ENCODE results near the gene OOSP4B. TPM values are rescaled to one million over a fixed set of nuclear protein-coding genes. Genes with fewer than 3 reads are reported as not detected.
"Not testable (repeated sequence)": the region's sequence is repeated elsewhere in the genome, so short reads cannot be mapped to it uniquely, and the experiment has no call there.

Gene OOSP4B
- not detected for polyA plus RNA-seq (2013, experiment 1 of 2)
- not detected for polyA plus RNA-seq (2013, experiment 2 of 2)

DNA sequence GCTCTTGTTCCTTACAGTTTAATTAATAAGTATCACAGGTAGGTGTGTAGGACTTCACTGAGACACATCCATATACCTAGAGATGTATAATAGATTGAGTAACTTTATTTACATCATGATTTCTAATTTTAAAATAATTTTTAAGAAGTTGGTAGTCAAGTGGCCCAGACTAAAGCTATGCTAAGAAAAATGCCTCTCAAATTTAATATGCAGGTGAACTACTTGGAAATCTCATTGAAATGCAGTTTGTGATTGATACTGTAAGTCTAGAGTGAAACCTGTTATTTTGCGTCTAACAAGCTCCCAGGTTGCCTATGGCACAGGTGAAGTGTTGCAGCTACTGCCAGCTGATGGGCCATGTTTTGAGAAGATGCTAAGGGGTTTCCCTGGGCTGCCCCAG, at the start of gene OOSP4B:
TSS of gene OOSP4B (plus strand) at position 301 of the 400 bp plus-strand sequence.
- H3K4me3 ChIP-seq (ENCODE audit: low read length), result no peak within 1 kb of the TSS
- H3K36me3 ChIP-seq (ENCODE audit: insufficient read depth, low read length), result no peaks in the 10 kb centered on the region
- 0 out of 2 replicates have a peak, but pooled peaks cover 1% of the 10 kb centered on the region for H3K9me3 ChIP-seq (ENCODE audit: insufficient read depth, low read depth, low read length)
- no peak within 1 kb of the TSS for H3K9ac ChIP-seq (ENCODE audit: low read depth, low read length)
- H3K27me3 ChIP-seq (ENCODE audit: insufficient read depth, low read length), result no peaks in the 10 kb centered on the region
- WGBS, result 92% methylated on average over 1 of the region's 1 CpG
- H3K4me1 ChIP-seq (ENCODE audit: insufficient read depth, low read length), result peaks cover 7% of the 10 kb centered on the region; the same call in 1 of the 2 replicates
- no peak within 1 kb of the TSS for H3K27ac ChIP-seq (ENCODE audit: low read depth, low read length)

DNA sequence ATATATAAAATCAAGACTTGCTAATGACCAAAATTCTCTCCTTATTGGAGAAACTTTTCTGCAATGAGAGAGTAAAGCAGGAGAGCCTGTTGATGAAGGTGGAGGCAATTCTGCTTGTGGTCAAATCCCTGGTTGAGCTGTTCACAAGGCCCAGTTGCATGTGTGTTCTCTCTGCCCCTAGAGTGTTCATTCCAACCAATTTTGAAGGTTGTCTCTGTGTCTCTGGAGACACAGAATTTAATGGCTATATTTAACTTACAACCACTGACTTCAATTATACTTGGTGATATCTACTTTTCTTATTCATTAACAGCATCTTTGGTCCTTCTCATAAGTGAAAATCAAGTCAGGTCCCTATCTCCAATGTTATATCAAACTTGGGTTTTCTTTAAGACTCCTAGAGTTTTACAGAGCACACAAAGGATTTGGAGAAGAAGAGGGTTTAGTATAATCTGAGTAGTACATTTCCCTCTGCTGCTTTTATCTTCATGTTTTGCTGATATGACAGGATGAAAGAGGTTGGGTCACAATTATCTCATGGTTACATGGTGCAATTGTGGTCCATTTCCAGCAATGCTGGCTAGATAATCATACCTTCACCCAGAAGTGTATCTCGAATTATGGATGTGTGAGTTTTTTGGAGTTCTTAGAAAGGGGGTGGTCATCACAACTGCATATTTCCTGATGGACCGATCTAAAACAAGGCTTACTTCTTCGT, 49.1 kb upstream of the OOSP4B start:
- 96% methylated on average over 3 of the region's 3 CpGs for WGBS
- H3K4me1 ChIP-seq (ENCODE audit: insufficient read depth, low read length), result peaks cover 13% of the 10 kb centered on the region
- no peak overlapping the region for H3K9ac ChIP-seq (ENCODE audit: low read depth, low read length)
- no peak overlapping the region for H3K27ac ChIP-seq (ENCODE audit: low read depth, low read length)
- H3K27me3 ChIP-seq (ENCODE audit: insufficient read depth, low read length), result no peaks in the 10 kb centered on the region
- no peaks in the 10 kb centered on the region for H3K36me3 ChIP-seq (ENCODE audit: insufficient read depth, low read length)
- no peak overlapping the region for H3K4me3 ChIP-seq (ENCODE audit: low read length)
- no peaks in the 10 kb centered on the region for H3K9me3 ChIP-seq (ENCODE audit: insufficient read depth, low read depth, low read length)

DNA sequence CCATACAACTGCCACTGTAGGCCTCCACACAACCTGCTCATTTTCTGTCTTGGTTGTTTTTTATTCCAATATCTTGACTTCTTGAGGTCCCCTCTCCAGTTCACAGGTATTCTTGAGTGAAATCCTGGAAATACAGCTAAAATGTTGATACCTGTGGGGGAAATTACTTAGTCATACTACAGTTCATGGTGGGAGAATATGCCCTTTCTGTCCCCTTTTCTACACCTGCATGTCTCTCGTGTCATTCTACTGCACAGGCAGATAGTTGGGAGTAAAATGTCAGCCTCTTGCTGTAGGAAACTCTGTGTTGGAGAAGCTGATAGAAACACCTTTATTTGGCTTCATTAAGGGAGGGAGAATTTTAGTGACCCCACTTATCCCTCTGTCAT, 48.6 kb upstream of the OOSP4B start:
- no peaks in the 10 kb centered on the region for H3K36me3 ChIP-seq (ENCODE audit: insufficient read depth, low read length)
- no peak overlapping the region for H3K27ac ChIP-seq (ENCODE audit: low read depth, low read length)
- H3K27me3 ChIP-seq (ENCODE audit: insufficient read depth, low read length), result no peaks in the 10 kb centered on the region
- 89% methylated on average over 1 of the region's 1 CpG for WGBS
- no peak overlapping the region for H3K4me3 ChIP-seq (ENCODE audit: low read length)
- H3K9ac ChIP-seq (ENCODE audit: low read depth, low read length), result no peak overlapping the region
- no peaks in the 10 kb centered on the region for H3K9me3 ChIP-seq (ENCODE audit: insufficient read depth, low read depth, low read length)
- H3K4me1 ChIP-seq (ENCODE audit: insufficient read depth, low read length), result peaks cover 17% of the 10 kb centered on the region

- no peak overlapping the region for H3K4me3 ChIP-seq (ENCODE audit: low read length)
- 57% methylated on average over 5 of the region's 5 CpGs for WGBS
Measured at GRCh38 chr11:59973097-59973496, 43.9 kb upstream of the OOSP4B start.

DNA sequence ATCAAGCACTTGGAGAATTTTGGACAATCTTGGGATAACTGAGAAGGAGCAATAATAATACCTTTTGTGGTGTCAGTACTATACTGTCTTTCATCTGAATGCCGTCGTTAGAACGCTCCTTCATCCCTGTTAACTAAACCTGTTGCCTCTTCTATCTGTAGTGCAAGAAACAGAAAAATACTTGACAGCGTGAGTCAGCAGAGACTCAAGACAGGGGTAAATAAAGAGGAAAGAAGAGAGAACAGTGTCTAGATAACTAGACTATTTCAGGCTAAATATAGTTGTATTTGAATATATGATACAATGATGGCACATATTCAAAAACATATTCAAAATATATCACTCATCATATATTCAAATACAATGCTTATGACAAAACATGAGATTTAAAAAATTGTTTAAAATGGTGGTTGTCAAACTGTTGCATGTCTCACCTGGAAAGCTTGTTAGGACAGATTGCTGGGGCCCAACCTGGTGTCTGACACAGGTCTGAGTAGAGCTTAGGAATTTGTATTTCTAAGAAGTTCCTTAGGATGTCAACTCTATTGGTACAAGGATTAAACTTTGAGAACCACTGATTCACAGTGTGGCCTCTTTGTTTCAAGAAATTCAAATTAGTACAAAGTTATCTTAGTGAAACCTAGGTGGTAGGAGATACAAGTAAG, 35.7 kb upstream of the OOSP4B start:
- Histone ChIP-seq H3K27me3 (ENCODE audit: insufficient read depth, low read length) (no peaks in the 10 kb centered on the region), H3K4me1 (ENCODE audit: insufficient read depth, low read length) (no peaks in the 10 kb centered on the region), H3K36me3 (ENCODE audit: insufficient read depth, low read length) (no peaks in the 10 kb centered on the region), H3K9me3 (ENCODE audit: insufficient read depth, low read depth, low read length) (no peaks in the 10 kb centered on the region), H3K4me3 (ENCODE audit: low read length) (no peak overlapping the region), H3K9ac (ENCODE audit: low read depth, low read length) (no peak overlapping the region), H3K27ac (ENCODE audit: low read depth, low read length) (no peak overlapping the region)
- 95% methylated on average over 4 of the region's 4 CpGs for WGBS

More at GRCh38 chr11:59973097-59973496, 43.9 kb upstream of the OOSP4B start:
- no peak overlapping the region for H3K27ac ChIP-seq (ENCODE audit: low read depth, low read length)
- no peaks in the 10 kb centered on the region for H3K27me3 ChIP-seq (ENCODE audit: insufficient read depth, low read length)
- no peak overlapping the region for H3K9ac ChIP-seq (ENCODE audit: low read depth, low read length)
- H3K4me1 ChIP-seq (ENCODE audit: insufficient read depth, low read length), result peaks cover 7% of the 10 kb centered on the region; the same call in 1 of the 2 replicates
- H3K9me3 ChIP-seq (ENCODE audit: insufficient read depth, low read depth, low read length), result no peaks in the 10 kb centered on the region
- H3K36me3 ChIP-seq (ENCODE audit: insufficient read depth, low read length), result no peaks in the 10 kb centered on the region

DNA sequence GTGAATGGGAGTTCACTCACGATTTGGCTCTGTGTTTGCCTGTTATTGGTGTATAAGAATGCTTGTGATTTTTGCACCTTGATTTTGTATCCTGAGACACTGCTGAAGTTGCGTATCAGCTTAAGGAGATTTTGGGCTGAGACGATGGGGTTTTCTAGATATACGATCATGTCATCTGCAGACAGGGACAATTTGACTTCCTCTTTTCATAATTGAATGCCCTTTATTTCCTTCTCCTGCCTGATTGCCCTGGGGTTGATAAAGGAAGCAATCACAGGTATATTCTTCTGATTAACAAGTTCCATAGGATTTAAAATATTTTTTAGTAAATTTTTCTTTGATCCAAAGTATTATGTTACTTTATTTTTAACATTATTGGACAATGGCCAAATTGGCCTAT, 34.9 kb upstream of the OOSP4B start:
- not testable (repeated sequence) for H3K4me1 ChIP-seq (ENCODE audit: insufficient read depth, low read length); H3K9ac ChIP-seq (ENCODE audit: low read depth, low read length); H3K27me3 ChIP-seq (ENCODE audit: insufficient read depth, low read length); H3K27ac ChIP-seq (ENCODE audit: low read depth, low read length); H3K36me3 ChIP-seq (ENCODE audit: insufficient read depth, low read length); H3K9me3 ChIP-seq (ENCODE audit: insufficient read depth, low read depth, low read length); H3K4me3 ChIP-seq (ENCODE audit: low read length)
- 94% methylated on average over 4 of the region's 4 CpGs for WGBS

- no peaks in the 10 kb centered on the region for H3K27me3 ChIP-seq (ENCODE audit: insufficient read depth, low read length)
- no peaks in the 10 kb centered on the region for H3K9me3 ChIP-seq (ENCODE audit: insufficient read depth, low read depth, low read length)
- no peak overlapping the region for H3K9ac ChIP-seq (ENCODE audit: low read depth, low read length)
- no peak overlapping the region for H3K4me3 ChIP-seq (ENCODE audit: low read length)
- H3K4me1 ChIP-seq (ENCODE audit: insufficient read depth, low read length), result no peaks in the 10 kb centered on the region
- H3K27ac ChIP-seq (ENCODE audit: low read depth, low read length), result no peak overlapping the region
- WGBS, result 96% methylated on average over 1 of the region's 1 CpG
- no peaks in the 10 kb centered on the region for H3K36me3 ChIP-seq (ENCODE audit: insufficient read depth, low read length)
Measured at GRCh38 chr11:59983212-59983611, 33.8 kb upstream of the OOSP4B start.

- Histone ChIP-seq H3K27me3 (ENCODE audit: insufficient read depth, low read length) (no peaks in the 10 kb centered on the region), H3K9me3 (ENCODE audit: insufficient read depth, low read depth, low read length) (no peaks in the 10 kb centered on the region), H3K4me1 (ENCODE audit: insufficient read depth, low read length) (no peaks in the 10 kb centered on the region), H3K4me3 (ENCODE audit: low read length) (no peak overlapping the region), H3K27ac (ENCODE audit: low read depth, low read length) (no peak overlapping the region), H3K9ac (ENCODE audit: low read depth, low read length) (no peak overlapping the region), H3K36me3 (ENCODE audit: insufficient read depth, low read length) (no peaks in the 10 kb centered on the region)
- 99% methylated on average over 3 of the region's 3 CpGs for WGBS
Measured at GRCh38 chr11:59984368-59984767, 32.6 kb upstream of the OOSP4B start.

GRCh38 chr11:59990421-59990820, 26.6 kb upstream of the OOSP4B start:
- Histone ChIP-seq H3K36me3 (ENCODE audit: insufficient read depth, low read length) (no peaks in the 10 kb centered on the region), H3K4me1 (ENCODE audit: insufficient read depth, low read length) (no peaks in the 10 kb centered on the region), H3K27ac (ENCODE audit: low read depth, low read length) (no peak overlapping the region), H3K9ac (ENCODE audit: low read depth, low read length) (no peak overlapping the region), H3K4me3 (ENCODE audit: low read length) (no peak overlapping the region), H3K9me3 (ENCODE audit: insufficient read depth, low read depth, low read length) (no peaks in the 10 kb centered on the region; the same call in 1 of the 2 replicates), H3K27me3 (ENCODE audit: insufficient read depth, low read length) (no peaks in the 10 kb centered on the region)
- 93% methylated on average over 1 of the region's 1 CpG for WGBS

- Histone ChIP-seq H3K27ac (ENCODE audit: low read depth, low read length) (no peak overlapping the region), H3K9me3 (ENCODE audit: insufficient read depth, low read depth, low read length) (no peaks in the 10 kb centered on the region; the same call in 1 of the 2 replicates), H3K27me3 (ENCODE audit: insufficient read depth, low read length) (no peaks in the 10 kb centered on the region), H3K4me1 (ENCODE audit: insufficient read depth, low read length) (no peaks in the 10 kb centered on the region), H3K36me3 (ENCODE audit: insufficient read depth, low read length) (no peaks in the 10 kb centered on the region), H3K9ac (ENCODE audit: low read depth, low read length) (no peak overlapping the region), H3K4me3 (ENCODE audit: low read length) (no peak overlapping the region)
- 88% methylated on average over 5 of the region's 5 CpGs for WGBS
Measured at GRCh38 chr11:59992425-59992824, 24.6 kb upstream of the OOSP4B start.

GRCh38 chr11:59997800-59998199, 19.2 kb upstream of the OOSP4B start:
- Histone ChIP-seq H3K36me3 (ENCODE audit: insufficient read depth, low read length) (no peaks in the 10 kb centered on the region), H3K4me3 (ENCODE audit: low read length) (no peak overlapping the region)
- 89% methylated on average over 1 of the region's 2 CpGs for WGBS

More at GRCh38 chr11:59997800-59998199, 19.2 kb upstream of the OOSP4B start:
- no peak overlapping the region for H3K9ac ChIP-seq (ENCODE audit: low read depth, low read length)
- no peaks in the 10 kb centered on the region for H3K9me3 ChIP-seq (ENCODE audit: insufficient read depth, low read depth, low read length)
- H3K27ac ChIP-seq (ENCODE audit: low read depth, low read length), result no peak overlapping the region
- no peaks in the 10 kb centered on the region for H3K27me3 ChIP-seq (ENCODE audit: insufficient read depth, low read length)
- no peaks in the 10 kb centered on the region for H3K4me1 ChIP-seq (ENCODE audit: insufficient read depth, low read length)
